ENCODE results near the gene HMCN1.

GRCh38 chr1:186044079-186044685 is 310.0 kb downstream of the HMCN1 start:
- TF ChIP-seq POLR2AphosphoS5 (IDR thresholded peaks at IDR 0.05; ENCODE audit: low read depth, low read length) (no peak), CTCF (IDR thresholded peaks at IDR 0.05) (no peak), TCF7L2 (IDR thresholded peaks at IDR 0.05; ENCODE audit: low read depth, low read length) (no peak)

Data from Panc1 (cell line).